Measurements from ENCODE around the gene BAK1.

The BAK1 gene

GRCh38 chr6:33590531-33591198 is 10.6 kb upstream of the BAK1 start:
- H3K27ac ChIP-seq: no peak overlapping the region

GRCh38 chr6:33589731-33590530 is 9.9 kb upstream of the BAK1 start:
- H3K27ac ChIP-seq: no peak overlapping the region
- TF ChIP-seq CTCF (IDR thresholded peaks at IDR 0.05): peak; percentile 78
- no peak for TF ChIP-seq ZFX (IDR thresholded peaks at IDR 0.05; ENCODE audit: borderline replicate concordance)

More at GRCh38 chr6:33590531-33591198, 10.6 kb upstream of the BAK1 start:
- TF ChIP-seq ZFX (IDR thresholded peaks at IDR 0.05; ENCODE audit: borderline replicate concordance) (no peak), CTCF (IDR thresholded peaks at IDR 0.05) (no peak)

GRCh38 chr6:33589392-33589730 is 9.3 kb upstream of the BAK1 start:
- H3K27ac ChIP-seq: no peak overlapping the region
- TF ChIP-seq ZFX (IDR thresholded peaks at IDR 0.05; ENCODE audit: borderline replicate concordance): no peak
- TF ChIP-seq CTCF (IDR thresholded peaks at IDR 0.05): no peak

GRCh38 chr6:33588894-33589293 is 8.8 kb upstream of the BAK1 start:
- TF ChIP-seq ZFX (IDR thresholded peaks at IDR 0.05; ENCODE audit: borderline replicate concordance) (no peak), CTCF (IDR thresholded peaks at IDR 0.05) (no peak)
- H3K27ac ChIP-seq: no peak overlapping the region

GRCh38 chr6:33587529-33587928 is 7.5 kb upstream of the BAK1 start:
- TF ChIP-seq ZFX (IDR thresholded peaks at IDR 0.05; ENCODE audit: borderline replicate concordance) (no peak), CTCF (IDR thresholded peaks at IDR 0.05) (no peak)
- H3K27ac ChIP-seq: no peak overlapping the region

- TF ChIP-seq CTCF (IDR thresholded peaks at IDR 0.05): no peak
- no peak for TF ChIP-seq ZFX (IDR thresholded peaks at IDR 0.05; ENCODE audit: borderline replicate concordance)
- no peak overlapping the region for H3K27ac ChIP-seq
Measured at GRCh38 chr6:33586108-33586640, 6.1 kb upstream of the BAK1 start.
